Suprapubic skin (tissue), 4 donors: Measurements from ENCODE around the gene RBM43.

Experiments
- EP300 ChIP-seq: sonication (generic); formaldehyde crosslinking; IDR thresholded peaks from one replicate; pipeline ENCODE4 v1.6.1; 2017; ENCODE audit warnings: antibody characterized with exemption
- POLR2A ChIP-seq, 2 donors: fragments of 450-650 bp; IDR thresholded peaks; one replicate each; pipeline ENCODE4 v1.6.1; 2017; ENCODE audit warnings: antibody characterized with exemption in 2 of 2, mild to moderate bottlenecking in 2 of 2, moderate library complexity in 2 of 2
- POLR2AphosphoS5 ChIP-seq, 3 donors: sonication (generic); formaldehyde crosslinking; IDR thresholded peaks; one replicate each; pipeline ENCODE4 v1.6.1; 2017; ENCODE audit warnings: antibody characterized with exemption in 3 of 3
- TF ChIP-seq, protein P1 (sequence below), 2 donors: fragments of 200-600 bp in 1 of 2; fragments of 450-650 bp in 1 of 2; sonication (generic) in 1 of 2; IDR thresholded peaks; one replicate each; pipeline ENCODE4 v1.5.1; 2016 to 2019; ENCODE audit warnings: antibody characterized with exemption in 2 of 2, mild to moderate bottlenecking in 1 of 2, moderate library complexity in 1 of 2

DNA sequence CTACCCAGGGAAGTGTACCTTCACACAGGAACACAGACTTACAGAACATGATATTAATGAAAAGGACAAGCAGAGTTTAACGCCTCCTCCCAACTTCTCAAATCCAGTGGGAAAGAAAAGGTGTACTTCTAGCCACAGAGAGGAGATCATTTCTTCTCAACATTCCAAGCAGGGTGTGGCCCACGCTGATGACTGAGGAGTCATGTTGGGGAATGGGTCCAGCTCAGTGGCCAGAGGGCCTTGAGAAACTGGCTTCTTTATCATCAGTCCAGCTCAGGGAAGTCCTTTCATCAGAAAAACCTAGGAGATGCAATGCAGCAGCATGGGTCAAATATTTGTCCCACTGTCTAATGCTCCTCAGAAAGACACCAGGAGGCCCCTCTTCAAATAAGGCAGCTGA is 63.0 kb downstream of the RBM43 start:
- TF ChIP-seq EP300 (no peak), POLR2A (IDR thresholded peaks at IDR 0.05) (no peak), POLR2AphosphoS5 (IDR thresholded peaks at IDR 0.05) (no peak)
- TF ChIP-seq, protein P1, sequence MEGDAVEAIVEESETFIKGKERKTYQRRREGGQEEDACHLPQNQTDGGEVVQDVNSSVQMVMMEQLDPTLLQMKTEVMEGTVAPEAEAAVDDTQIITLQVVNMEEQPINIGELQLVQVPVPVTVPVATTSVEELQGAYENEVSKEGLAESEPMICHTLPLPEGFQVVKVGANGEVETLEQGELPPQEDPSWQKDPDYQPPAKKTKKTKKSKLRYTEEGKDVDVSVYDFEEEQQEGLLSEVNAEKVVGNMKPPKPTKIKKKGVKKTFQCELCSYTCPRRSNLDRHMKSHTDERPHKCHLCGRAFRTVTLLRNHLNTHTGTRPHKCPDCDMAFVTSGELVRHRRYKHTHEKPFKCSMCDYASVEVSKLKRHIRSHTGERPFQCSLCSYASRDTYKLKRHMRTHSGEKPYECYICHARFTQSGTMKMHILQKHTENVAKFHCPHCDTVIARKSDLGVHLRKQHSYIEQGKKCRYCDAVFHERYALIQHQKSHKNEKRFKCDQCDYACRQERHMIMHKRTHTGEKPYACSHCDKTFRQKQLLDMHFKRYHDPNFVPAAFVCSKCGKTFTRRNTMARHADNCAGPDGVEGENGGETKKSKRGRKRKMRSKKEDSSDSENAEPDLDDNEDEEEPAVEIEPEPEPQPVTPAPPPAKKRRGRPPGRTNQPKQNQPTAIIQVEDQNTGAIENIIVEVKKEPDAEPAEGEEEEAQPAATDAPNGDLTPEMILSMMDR (IDR thresholded peaks at IDR 0.05): no peak
